ENCODE results near the gene TENM3.

TENM3 gene

GRCh38 chr4:182829196-182829595, 586.0 kb downstream of the TENM3 start:
- no peak for DNase-seq

GRCh38 chr4:182831376-182831775, 588.2 kb downstream of the TENM3 start:
- no peak for DNase-seq

- no peak for DNase-seq
Observed at GRCh38 chr4:182832352-182833120, 589.3 kb downstream of the TENM3 start.

GRCh38 chr4:182835006-182835740, 592.0 kb downstream of the TENM3 start:
- DNase-seq = no peak

GRCh38 chr4:182837831-182838230, 594.6 kb downstream of the TENM3 start:
- DNase-seq = no peak

DNA sequence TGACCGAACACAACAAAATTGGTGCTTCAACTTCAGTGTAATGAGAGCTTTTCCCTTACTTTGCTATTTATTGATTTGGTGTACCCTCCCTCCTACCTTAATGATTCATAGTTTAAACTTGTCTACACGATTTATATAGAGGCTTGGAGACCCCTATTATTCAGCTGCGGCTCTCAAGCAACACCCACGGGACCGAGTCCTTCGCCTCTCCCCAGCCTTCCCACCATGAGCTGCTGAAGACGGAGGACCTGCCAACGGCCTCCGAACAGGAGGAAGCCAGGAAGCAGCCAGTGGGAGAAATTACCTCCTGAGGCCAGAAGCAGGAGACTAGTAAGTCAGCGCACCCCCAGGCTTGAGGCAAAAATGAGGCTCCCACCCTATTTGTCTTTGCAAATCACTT, 595.3 kb downstream of the TENM3 start:
- no peak for DNase-seq

- no peak for DNase-seq
Observed at GRCh38 chr4:182839256-182839655, 596.1 kb downstream of the TENM3 start.

GRCh38 chr4:182840108-182840507, 596.9 kb downstream of the TENM3 start:
- DNase-seq = no peak

- DNase-seq = no peak
Observed at GRCh38 chr4:182842104-182842600, 599.0 kb downstream of the TENM3 start.

- no peak for DNase-seq
Observed at GRCh38 chr4:182842759-182843390, 599.7 kb downstream of the TENM3 start.

- DNase-seq = no peak
Observed at GRCh38 chr4:182843808-182844325, 600.7 kb downstream of the TENM3 start.

DNA sequence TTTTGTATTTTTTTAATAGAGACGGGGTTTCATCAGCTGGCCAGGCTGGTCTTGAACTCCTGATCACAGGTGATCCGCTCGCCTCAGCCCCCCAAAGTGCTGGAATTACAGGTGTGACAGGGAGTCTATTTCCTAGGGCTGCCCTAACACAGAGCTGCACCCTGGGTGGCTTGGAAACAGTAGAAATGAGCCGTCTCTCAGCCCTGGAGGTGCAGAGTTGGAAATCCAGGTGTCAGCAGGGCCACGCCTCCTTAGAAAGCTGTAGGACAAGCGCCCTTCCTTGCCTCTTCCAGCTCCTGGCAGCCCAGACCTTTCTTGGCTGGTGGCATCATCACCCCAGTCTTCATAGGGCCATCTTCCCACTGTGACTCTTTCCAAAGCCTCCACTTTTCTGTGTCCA, 602.4 kb downstream of the TENM3 start:
- no peak for DNase-seq

DNA sequence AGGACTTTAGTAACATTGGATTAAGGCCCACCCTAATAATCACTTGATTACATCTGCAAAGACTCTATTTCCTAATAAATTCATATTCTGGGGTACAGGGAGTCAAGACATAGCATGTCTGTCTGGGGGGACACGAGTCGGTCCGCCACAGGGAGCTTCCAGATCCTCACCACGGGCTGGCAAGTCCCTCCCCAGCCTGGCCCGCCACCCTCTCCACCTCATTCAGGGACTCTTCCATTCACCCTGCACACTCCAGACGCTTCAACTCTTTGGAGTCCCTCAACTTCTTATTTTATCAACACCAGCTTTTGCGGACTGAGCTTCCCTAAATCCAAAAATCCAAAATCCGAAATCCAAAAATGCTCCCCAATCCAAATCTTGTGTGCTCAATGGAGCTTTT, 602.8 kb downstream of the TENM3 start:
- no peak for DNase-seq

DNA sequence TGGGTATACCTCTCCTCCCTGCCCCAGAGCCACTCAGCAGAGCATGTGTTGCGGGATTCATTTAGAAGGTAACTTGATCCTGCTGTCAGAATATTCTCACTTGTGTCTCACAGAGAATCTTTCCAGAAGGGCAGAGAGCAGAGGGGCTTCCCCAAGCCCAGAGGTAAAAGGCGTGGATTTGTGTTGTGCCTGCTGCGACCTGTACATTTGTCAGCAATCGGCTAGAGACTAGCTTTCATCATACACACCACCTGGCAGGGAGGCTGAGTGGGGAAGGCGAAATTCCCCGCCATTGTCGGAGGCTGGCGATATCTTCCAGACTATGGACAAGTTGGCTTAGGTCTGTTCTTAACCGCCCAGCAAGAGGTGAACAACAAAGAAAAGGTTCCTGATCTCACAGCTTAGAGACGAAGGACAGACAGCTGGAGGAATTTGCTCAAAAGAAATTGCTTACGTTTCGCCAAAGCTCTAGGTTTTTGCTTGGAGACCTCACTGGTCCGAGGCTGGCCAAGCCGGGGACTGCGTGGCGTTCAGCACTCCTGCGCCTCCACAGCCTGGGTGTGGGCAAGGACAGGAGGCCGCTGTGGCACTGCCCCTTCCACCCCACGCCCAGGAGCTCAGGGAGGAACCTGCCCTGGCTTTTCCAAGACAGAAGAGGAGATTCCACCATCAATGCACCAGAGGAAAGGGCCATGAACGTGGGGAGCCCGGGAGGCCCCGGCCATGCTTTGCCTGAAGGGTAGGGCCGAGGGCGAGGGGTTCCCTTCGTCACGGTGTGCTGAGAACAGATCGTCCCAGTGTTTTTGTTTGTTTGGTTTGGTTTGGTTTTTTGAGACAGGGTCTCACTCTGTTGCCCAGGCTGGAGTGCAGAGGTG, 604.6 kb downstream of the TENM3 start:
- no peak for DNase-seq

- no peak for DNase-seq
Observed at GRCh38 chr4:182848685-182849084, 605.5 kb downstream of the TENM3 start.
